H54 (cell line): Measurements from ENCODE around the gene REXO5.

Source experiments
- DNase-seq: peaks from one replicate; pipeline ENCODE4 v3.0.0; 2011; ENCODE audit warnings: low spot score, mixed read lengths; ENCODE audit not compliant: insufficient read length
- FAIRE-seq: peaks from 3 replicates; lab custom pipeline; 2011; peaks lifted over from hg19 to GRCh38; lab: Jason Lieb, UNC
- POLR2A ChIP-seq: IDR thresholded peaks from 2 replicates; pipeline ENCODE4 v1.6.1; 2011; ENCODE audit warnings: low read depth, mild to moderate bottlenecking, low read length

Gene REXO5

DNA sequence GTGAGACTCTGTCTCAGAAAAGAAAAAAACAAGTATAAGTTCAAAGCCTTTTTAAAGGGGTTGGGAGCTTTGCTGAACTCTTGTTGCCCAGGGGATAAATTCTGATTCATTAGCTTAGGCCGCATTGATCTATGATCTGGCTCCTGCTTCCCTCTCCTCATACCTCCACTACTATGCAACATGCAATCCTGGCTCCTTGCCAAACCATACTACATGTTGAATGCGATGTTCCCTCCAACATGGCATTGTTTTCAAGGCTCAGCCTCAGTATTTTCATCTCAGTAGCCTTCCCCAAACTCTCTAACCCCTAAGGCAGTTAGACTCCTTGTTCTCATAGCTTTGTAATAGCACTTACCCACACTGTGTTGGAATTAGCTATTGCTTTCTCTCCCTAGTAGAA lies 6.2 kb downstream of the REXO5 start:
- no peak for DNase-seq
- no peak for FAIRE-seq

GRCh38 chr16:20814784-20815183 lies 8.5 kb downstream of the REXO5 start:
- TF ChIP-seq POLR2A, result no peak
- DNase-seq (no peak), FAIRE-seq (no peak)

More for the DNA sequence above, 6.2 kb downstream of the REXO5 start:
- no peak for TF ChIP-seq POLR2A

DNA sequence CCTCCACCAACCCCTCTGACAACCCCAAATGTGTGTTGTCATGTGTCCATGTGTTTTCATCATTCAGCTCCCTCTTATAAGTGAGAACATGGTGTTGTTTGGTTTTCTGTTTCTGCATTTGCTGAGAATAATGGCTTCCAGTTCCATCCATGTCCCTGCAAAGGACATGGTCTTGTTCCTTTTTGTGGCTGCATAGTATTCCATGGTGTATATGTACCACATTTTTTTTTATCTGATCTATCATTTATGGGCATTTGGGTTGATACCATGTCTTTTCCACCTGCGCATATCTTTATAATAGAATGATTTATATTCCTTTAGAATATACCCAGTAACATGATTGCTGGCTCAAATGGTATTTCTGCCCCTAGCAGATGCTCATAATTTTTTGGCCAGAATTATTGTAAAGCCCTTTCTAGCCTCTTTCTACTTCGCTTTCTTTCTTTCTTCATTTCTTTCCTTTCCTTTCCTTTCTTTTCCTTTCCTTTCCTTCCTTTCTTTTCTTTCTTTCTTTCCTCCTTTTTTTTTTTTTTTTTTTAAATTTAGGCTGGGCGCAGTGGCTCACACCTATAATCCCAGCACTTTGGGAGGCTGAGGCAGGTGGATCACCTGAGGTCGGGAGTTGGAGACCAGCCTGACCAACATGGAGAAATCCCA lies 12.7 kb downstream of the REXO5 start:
- TF ChIP-seq POLR2A, result no peak
- DNase-seq (no peak), FAIRE-seq (no peak)

GRCh38 chr16:20821682-20822081 lies 15.4 kb downstream of the REXO5 start:
- FAIRE-seq, result no peak
- no peak for DNase-seq
- no peak for TF ChIP-seq POLR2A

- FAIRE-seq (no peak), DNase-seq (no peak)
- TF ChIP-seq POLR2A, result no peak
These were observed 16.4 kb downstream of the REXO5 start for GRCh38 chr16:20822521-20823325.

DNA sequence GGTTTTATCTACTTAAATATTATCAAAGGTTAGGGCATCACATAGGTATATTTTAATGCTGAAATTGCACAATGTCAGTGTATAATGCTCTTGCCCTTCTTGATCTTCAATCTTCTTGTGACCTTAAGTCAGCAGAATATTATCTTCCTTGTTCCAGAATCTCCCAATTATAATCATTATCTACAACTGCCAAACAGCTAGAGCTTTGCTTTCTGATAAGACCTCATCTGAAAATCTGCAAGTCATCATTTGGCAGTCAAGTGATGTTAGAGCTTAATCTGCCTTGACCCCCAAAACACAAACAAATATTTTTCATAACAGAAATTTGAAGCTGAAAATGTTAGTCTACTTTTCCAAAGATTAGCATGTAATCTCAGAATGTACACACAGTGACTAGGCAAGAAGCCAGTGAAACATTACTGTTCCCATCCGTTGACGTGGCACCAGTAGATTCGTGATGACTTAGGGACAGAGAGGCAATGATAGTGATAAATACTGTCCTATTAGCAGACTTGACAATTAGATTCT lies 19.8 kb downstream of the REXO5 start:
- TF ChIP-seq POLR2A, result no peak
- no peak for FAIRE-seq
- DNase-seq, result no peak

GRCh38 chr16:20829536-20829935 lies 23.2 kb downstream of the REXO5 start:
- FAIRE-seq (no peak), DNase-seq (no peak)
- no peak for TF ChIP-seq POLR2A

DNA sequence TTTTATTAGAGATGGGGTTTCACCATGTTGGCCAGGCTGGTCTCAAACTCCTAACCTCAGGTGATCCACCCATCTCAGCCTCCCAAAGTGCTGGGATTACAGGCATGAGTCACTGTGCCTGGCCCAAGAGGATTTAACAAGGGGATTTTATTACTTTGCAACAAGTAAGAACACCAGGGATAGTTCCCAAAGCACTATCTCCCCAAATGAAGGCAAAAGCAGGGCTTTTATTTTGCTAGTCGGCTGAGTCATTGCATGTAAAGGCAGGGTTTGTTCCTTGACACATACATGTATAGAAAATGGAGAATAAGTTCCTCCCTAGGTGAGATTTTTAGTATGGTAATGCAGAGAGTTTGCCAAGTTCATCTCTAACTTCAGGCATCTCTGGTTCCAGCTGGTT lies 24.0 kb downstream of the REXO5 start:
- DNase-seq (no peak), FAIRE-seq (no peak)
- no peak for TF ChIP-seq POLR2A

GRCh38 chr16:20833086-20833485 lies 26.8 kb downstream of the REXO5 start:
- FAIRE-seq (no peak), DNase-seq (no peak)
- no peak for TF ChIP-seq POLR2A

- no peak for TF ChIP-seq POLR2A
- no peak for FAIRE-seq
- no peak for DNase-seq
These were observed 31.9 kb downstream of the REXO5 start for GRCh38 chr16:20838240-20838639.

DNA sequence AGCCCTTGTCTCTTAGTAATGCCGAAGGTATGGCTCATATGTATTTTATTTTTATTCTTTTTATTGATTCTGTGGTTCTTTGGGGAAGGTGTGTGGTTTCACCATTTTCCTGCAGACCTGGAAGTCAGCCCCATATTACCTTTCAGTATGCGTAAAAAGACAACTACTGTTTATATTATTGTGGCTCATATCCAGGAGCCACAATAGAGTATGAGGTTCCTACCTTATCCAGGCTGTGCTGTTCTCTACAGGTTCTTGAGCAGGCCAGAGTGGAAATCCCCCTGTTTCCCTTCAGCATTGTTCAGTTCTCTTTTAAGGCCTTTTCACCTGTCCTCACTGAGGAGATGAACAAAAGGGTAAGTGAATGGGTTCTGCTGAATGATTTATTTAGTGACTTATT lies 33.2 kb downstream of the REXO5 start:
- no peak for FAIRE-seq
- no peak for TF ChIP-seq POLR2A
- DNase-seq, result no peak

GRCh38 chr16:20844054-20844453 lies 37.7 kb downstream of the REXO5 start:
- no peak for DNase-seq
- FAIRE-seq, result no peak
- no peak for TF ChIP-seq POLR2A

GRCh38 chr16:20844588-20844987 lies 38.3 kb downstream of the REXO5 start:
- DNase-seq, result no peak
- FAIRE-seq, result no peak
- no peak for TF ChIP-seq POLR2A

- DNase-seq, result no peak
- no peak for FAIRE-seq
- no peak for TF ChIP-seq POLR2A
These were observed 39.7 kb downstream of the REXO5 start for GRCh38 chr16:20846030-20846429.
